ENCODE measurements around the gene NT5C3A. TPM values are rescaled to one million over a fixed set of nuclear protein-coding genes. Genes with fewer than 3 reads are reported as not detected.

Gene NT5C3A
- total and polyA plus RNA-seq, 3 donors from 2014 or later = 18.9 to 23.8 (median 19.5) TPM

DNA sequence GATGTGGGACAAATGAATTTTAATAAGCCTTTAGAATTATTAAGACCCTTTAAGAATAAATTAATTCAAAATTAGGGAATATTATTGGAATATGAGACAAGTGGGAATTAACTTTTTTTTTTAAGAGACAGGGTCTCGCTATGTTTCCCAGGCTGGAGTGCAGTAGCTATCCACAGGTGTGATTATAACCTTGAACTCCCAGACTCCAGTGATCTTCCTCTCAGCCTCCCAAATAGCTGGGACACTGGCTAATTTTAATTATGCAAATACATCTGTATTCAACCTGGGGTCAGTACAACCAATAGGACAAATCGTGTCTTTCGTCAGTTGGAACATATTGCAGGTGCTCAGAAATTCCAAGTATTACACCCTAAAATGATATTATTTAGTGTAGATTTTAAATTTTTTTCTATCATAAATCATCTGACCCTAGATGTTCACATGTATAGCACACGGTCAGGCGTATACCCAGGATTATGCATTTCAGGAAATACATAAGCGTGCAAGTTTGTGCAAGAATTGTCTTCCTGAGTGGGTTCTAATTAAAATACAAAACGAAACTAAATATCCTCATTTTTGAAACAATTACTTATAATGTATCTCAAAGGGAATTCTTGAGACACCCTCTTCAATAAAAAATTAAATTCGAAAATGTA, 1.2 kb downstream of the NT5C3A start:
- intact Hi-C loops (cut with DNase I; ENCODE audit: low total_unique reads) = no loop called here
- DNase-seq = no peak

DNA sequence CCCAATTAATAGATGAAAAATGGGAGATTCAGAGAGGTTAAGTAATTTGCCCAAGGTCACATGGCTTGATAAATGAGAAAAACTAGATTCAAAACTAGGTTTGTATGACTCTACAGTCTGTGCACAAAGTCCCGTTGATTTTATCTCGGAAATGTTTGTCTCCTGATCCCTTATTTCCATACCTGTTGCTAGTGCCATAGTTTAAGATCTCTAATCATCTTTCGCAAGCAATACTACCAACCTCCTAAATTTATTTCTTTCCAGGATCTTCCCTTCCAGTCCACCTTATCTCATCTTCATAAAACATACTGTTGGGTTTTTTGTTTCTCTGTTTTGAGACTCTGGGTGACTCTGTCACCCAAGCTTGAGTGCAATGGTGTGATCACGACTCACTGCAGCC, 2.9 kb downstream of the NT5C3A start:
- TF ChIP-seq, protein P1, sequence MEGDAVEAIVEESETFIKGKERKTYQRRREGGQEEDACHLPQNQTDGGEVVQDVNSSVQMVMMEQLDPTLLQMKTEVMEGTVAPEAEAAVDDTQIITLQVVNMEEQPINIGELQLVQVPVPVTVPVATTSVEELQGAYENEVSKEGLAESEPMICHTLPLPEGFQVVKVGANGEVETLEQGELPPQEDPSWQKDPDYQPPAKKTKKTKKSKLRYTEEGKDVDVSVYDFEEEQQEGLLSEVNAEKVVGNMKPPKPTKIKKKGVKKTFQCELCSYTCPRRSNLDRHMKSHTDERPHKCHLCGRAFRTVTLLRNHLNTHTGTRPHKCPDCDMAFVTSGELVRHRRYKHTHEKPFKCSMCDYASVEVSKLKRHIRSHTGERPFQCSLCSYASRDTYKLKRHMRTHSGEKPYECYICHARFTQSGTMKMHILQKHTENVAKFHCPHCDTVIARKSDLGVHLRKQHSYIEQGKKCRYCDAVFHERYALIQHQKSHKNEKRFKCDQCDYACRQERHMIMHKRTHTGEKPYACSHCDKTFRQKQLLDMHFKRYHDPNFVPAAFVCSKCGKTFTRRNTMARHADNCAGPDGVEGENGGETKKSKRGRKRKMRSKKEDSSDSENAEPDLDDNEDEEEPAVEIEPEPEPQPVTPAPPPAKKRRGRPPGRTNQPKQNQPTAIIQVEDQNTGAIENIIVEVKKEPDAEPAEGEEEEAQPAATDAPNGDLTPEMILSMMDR (IDR thresholded peaks at IDR 0.05) = no peak
- no peak for TF ChIP-seq POLR2A (IDR thresholded peaks at IDR 0.05)
- WGBS, 2 donors = 48 to 96% methylated on average over 4 of the region's 4 CpGs
- intact Hi-C loops (cut with DNase I; ENCODE audit: low total_unique reads) = loop anchor here (10.0 kb wide), 1 partner anchor 105 kb away; the partner anchor contains the start of gene FKBP9
- Histone ChIP-seq H3K27me3 (no peaks in the 10 kb centered on the region), H3K4me3 (no peak overlapping the region), H3K9me3 (no peaks in the 10 kb centered on the region), H3K36me3 (ENCODE audit: low read depth, missing control alignments) (no peaks in the 10 kb centered on the region), H3K4me1 (peaks cover 8% of the 10 kb centered on the region), H3K27ac (no peak overlapping the region)
- DNase-seq = no peak

More for the DNA sequence above, 1.2 kb downstream of the NT5C3A start:
- no peaks in the 10 kb centered on the region for H3K36me3 ChIP-seq (ENCODE audit: low read depth, missing control alignments)
- peak overlapping the region; percentile 81 to 93 for H3K4me3 ChIP-seq
- TF ChIP-seq POLR2A (IDR thresholded peaks at IDR 0.05) = no peak
- TF ChIP-seq, protein P1 (IDR thresholded peaks at IDR 0.05) = no peak
- peak overlapping the region in 1 of 2 donors; percentile 96 for H3K27ac ChIP-seq
- no peaks in the 10 kb centered on the region for H3K9me3 ChIP-seq
- WGBS, 2 donors = 13 to 18% methylated on average over 8 of the region's 8 CpGs
- H3K27me3 ChIP-seq = no peaks in the 10 kb centered on the region
- peaks cover 8% of the 10 kb centered on the region for H3K4me1 ChIP-seq

DNA sequence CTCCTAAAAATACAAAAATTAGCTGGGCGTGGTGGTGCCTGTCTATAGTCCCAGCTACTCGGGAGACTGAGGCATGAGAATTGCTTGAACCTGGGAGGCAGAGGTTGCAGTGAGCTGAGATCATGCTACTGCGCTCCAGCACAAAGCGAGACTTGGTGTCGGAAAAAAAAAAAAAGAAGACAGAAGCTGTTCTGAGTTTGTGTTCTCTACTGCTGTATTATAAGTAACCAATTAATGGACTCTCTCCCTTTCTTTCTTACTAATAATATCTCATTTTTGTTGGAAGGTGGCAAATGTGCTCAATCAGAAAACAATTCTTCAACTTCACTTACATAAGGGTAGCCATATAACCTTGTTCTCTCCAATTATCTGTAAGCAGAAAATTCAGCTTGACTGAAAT, 7.4 kb downstream of the NT5C3A start:
- Histone ChIP-seq H3K27ac (no peak overlapping the region), H3K27me3 (no peaks in the 10 kb centered on the region), H3K36me3 (ENCODE audit: low read depth, missing control alignments) (no peaks in the 10 kb centered on the region), H3K4me1 (peaks cover 5% of the 10 kb centered on the region), H3K9me3 (no peaks in the 10 kb centered on the region), H3K4me3 (no peak overlapping the region)
- no peak for TF ChIP-seq POLR2A (IDR thresholded peaks at IDR 0.05)
- DNase-seq = no peak
- intact Hi-C loops (cut with DNase I; ENCODE audit: low total_unique reads) = loop anchor here (10.0 kb wide), 1 partner anchor 100 kb away; the partner anchor contains the start of gene FKBP9
- 93 to 98% methylated on average over 5 of the region's 5 CpGs for WGBS, 2 donors

DNA sequence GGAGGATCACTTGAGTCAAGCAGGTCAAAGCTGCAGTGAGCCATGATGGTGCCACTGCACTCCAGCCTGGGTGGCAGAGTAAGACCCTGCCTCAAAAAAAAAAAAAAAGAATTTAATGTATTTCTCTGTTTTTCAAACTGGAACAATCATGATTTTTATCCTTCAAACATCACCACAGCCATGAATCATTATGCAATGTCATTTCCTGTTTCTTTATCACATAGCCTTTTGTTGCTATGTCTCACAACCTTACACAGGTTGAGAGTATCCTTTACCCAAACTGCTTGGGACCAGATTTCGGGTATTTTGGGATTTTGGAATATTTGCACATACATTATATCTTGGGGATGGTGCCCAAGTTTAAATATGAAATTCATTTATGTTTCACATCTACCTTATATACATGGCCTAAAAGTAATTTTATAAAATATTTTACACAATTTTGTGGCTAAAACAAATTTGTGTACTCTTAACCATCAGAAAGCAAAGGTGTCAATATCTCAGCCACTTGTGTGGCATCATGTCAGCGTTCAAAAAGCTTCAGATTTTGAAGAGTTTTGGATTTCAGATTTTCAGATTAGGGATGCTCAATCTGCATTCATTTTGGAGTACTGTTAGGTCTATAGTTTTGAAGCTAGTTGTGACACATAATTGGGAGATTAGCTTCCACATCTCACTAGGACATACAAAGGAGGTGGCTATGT, 8.2 kb downstream of the NT5C3A start:
- WGBS, 2 donors = 86 to 89% methylated on average over 2 of the region's 2 CpGs
- Histone ChIP-seq H3K36me3 (ENCODE audit: low read depth, missing control alignments) (no peaks in the 10 kb centered on the region), H3K9me3 (no peaks in the 10 kb centered on the region), H3K27ac (no peak overlapping the region), H3K27me3 (no peaks in the 10 kb centered on the region), H3K4me3 (no peak overlapping the region), H3K4me1 (peaks cover 8% of the 10 kb centered on the region)
- no peak for DNase-seq
- no peak for TF ChIP-seq POLR2A (IDR thresholded peaks at IDR 0.05)
- intact Hi-C loops (cut with DNase I; ENCODE audit: low total_unique reads) = loop anchor here (10.0 kb wide), 1 partner anchor 100 kb away; the partner anchor contains the start of gene FKBP9

DNA sequence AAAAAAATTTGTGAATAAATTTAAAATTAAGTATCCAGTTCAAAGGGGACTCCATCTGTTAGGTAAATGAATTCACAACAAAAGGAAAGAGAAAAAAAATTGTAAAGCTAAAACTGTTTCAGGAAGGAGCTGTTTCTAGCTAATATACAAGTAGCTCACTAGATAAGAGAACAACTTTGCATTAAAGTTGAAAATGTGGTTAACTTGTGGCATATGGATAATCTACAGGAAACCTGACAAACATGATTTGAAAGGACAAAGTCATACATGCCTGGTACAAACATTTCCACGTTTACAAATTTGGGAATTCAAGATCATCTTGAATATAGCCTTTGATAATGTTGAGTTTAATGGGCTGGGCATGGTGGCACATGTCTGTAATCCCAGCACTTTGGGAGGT, 8.9 kb downstream of the NT5C3A start:
- intact Hi-C loops (cut with DNase I; ENCODE audit: low total_unique reads) = loop anchor here (10.0 kb wide), 1 partner anchor 99 kb away; the partner anchor contains the start of gene FKBP9
- Histone ChIP-seq H3K27me3 (no peaks in the 10 kb centered on the region), H3K9me3 (no peaks in the 10 kb centered on the region), H3K4me1 (peaks cover 8% of the 10 kb centered on the region), H3K36me3 (ENCODE audit: low read depth, missing control alignments) (no peaks in the 10 kb centered on the region), H3K27ac (no peak overlapping the region), H3K4me3 (no peak overlapping the region)
- TF ChIP-seq POLR2A (IDR thresholded peaks at IDR 0.05) = no peak
- TF ChIP-seq, protein P1 (IDR thresholded peaks at IDR 0.05) = no peak
- DNase-seq = no peak
- whole genome bisulfite sequencing, 2 donors = 67 to 79% methylated on average over 1 of the region's 1 CpG

Data from testis (tissue), 3 donors.